ENCODE measurements around the gene CASP8AP2. TPM values are rescaled to one million over a fixed set of nuclear protein-coding genes. Genes with fewer than 3 reads are reported as not detected.
"Not testable (repeated sequence)": the region's sequence is repeated elsewhere in the genome, so short reads cannot be mapped to it uniquely, and the experiment has no call there.

Gene CASP8AP2
- total and polyA plus RNA-seq, 9 of the 15 experiments (the other 6 are each of a cell fraction or from before 2014, with no cell fraction given): 10.6 to 30.0 (median 19.1) TPM

DNA sequence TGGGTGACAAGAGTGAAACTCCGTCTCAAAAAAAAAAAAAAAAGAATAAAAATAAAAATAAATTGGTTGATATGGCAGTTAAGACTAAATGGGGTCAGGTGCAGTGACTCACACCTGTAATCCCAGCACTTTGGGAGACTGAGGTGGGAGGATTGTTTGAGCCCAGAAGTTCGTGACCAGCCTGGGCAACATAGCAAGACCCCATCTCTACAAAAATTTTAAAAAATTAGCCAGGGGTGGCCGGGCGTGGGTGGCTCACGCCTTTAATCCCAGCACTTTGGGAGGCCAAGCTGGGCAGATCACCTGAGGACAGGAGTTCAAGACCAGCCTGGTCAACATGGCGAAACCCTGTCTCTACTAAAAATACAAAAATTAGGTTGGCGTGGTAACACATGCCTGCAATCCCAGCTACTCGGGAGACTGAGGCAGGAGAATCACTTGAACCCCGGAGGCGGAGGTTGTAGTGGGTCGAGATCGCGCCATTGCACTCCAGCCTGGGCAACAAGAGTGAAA, 1.1 kb upstream of the CASP8AP2 start:
- H3K27me3 ChIP-seq (ENCODE audit: control insufficient read depth in 2 of 2, insufficient read depth in 2 of 2, low read length in 2 of 2); BruUV-seq (replicated peaks); H3K9me1 ChIP-seq (ENCODE audit: control insufficient read depth, insufficient read depth, low read length); intact Hi-C loops (cut with micrococcal nuclease); DNase-seq (ENCODE audit: extremely low read depth in 1 of 4, low spot score in 3 of 4); ATAC-seq; H3K9me3 ChIP-seq (replicated peaks; ENCODE audit: control insufficient read depth, insufficient read depth, low read depth, low read length); CTCF ChIA-PET (ENCODE audit: low intra/inter-chr PET ratio); H4K20me1 ChIP-seq (replicated peaks; ENCODE audit: control insufficient read depth, insufficient read depth, low read length); in situ Hi-C loops (cut with MboI); FAIRE-seq: not testable (repeated sequence)
- Histone ChIP-seq H3K4me3 (peak overlapping the region; percentile 73), H2AFZ (ENCODE audit: low read depth, low read length) (peak overlapping the region; percentile 92), H3K4me1 (replicated peaks in 1 of 2; ENCODE audit: control insufficient read depth in 2 of 2, insufficient read depth in 2 of 2, low read length in 2 of 2) (peaks cover 0 to 17% of the 10 kb centered on the region in 2 experiments; a peak in 3 of 5 replicates), H3K36me3 (ENCODE audit: control insufficient read depth, insufficient read depth, low read length) (peaks cover 20% of the 10 kb centered on the region), H3K9ac (ENCODE audit: insufficient read depth in 1 of 2, low read depth in 2 of 2, low read length in 2 of 2) (peak overlapping the region; percentile 65 to 95), H3K4me2 (ENCODE audit: insufficient read depth, low read length) (peak overlapping the region; percentile 82), H3K27ac (ENCODE audit: extremely low read depth, low read depth, low read length) (peak overlapping the region; percentile 60), H3K79me2 (ENCODE audit: control insufficient read depth, insufficient read depth, low read length) (peaks cover 31% of the 10 kb centered on the region)
- POLR2A ChIA-PET: interaction anchor here (1.2 to 3.9 kb wide), 3 partner anchors 9 to 12 kb away, joined by 8 to 43 read pairs (median 9); partner anchors contain the start of gene MDN1
- WGBS (ENCODE audit: insufficient coverage, low coverage, missing lambda C conversion rate): 17% methylated on average over 12 of the region's 13 CpGs
- TF ChIP-seq LARP7 (IDR thresholded peaks at IDR 0.05) (0 out of 2 replicates have a peak, but pooled peaks have one; percentile 4), CEBPB (tag; IDR thresholded peaks at IDR 0.05) (peak; percentile 12; the same call in 1 of the 2 replicates), ADNP (tag; IDR thresholded peaks at IDR 0.05) (peak; percentile 61; the same call in 1 of the 2 replicates), ZNF121 (CRISPR knock-in tag; conservative IDR thresholded peaks at IDR 0.05) (peak; percentile 94), KDM1A (IDR thresholded peaks at IDR 0.05) (peak; percentile 41 to 47; a peak in 2 of 4 replicates), BCOR (IDR thresholded peaks at IDR 0.05) (peak; percentile 70; the same call in 1 of the 2 replicates), EGR1 (conservative IDR thresholded peaks at IDR 0.05) (peak; percentile 45; the same call in 1 of the 2 replicates)

All from K562 (cell line).